Naive B cell (primary cell): Measurements from ENCODE around the gene PLXNA3. TPM values are rescaled to one million over a fixed set of nuclear protein-coding genes. Genes with fewer than 3 reads are reported as not detected.

Experiments used
- ATAC-seq, 2 donors: fragments of 150-1000 bp; cut with Tn5 transposase; 2 replicates each; pipeline ENCODE4 v1.10.0; 2021; ENCODE audit warnings: low read depth in 2 of 2, mild to moderate bottlenecking in 2 of 2, moderate library complexity in 2 of 2
- DNase-seq: peaks from one replicate; pipeline ENCODE4 v3.0.0; 2022
- H3K27ac Mint-ChIP-seq, 6 donors: one replicate each; pipeline ENCODE4 v1.8.0; 2020 to 2022; ENCODE audit warnings: mild to moderate bottlenecking in 6 of 6, mixed read lengths in 6 of 6, moderate library complexity in 5 of 6, inconsistent platforms in 2 of 6
- H3K27me3 Mint-ChIP-seq, 3 donors: one replicate each; pipeline ENCODE4 v1.8.0; 2021 to 2022; ENCODE audit warnings: mixed read lengths in 3 of 3, mild to moderate bottlenecking in 1 of 3
- H3K36me3 Mint-ChIP-seq, 2 donors: one replicate each; pipeline ENCODE4 v1.8.0; 2020 to 2022; ENCODE audit warnings: mixed read lengths in 2 of 2, inconsistent platforms in 1 of 2, mild to moderate bottlenecking in 1 of 2
- H3K4me1 Mint-ChIP-seq, 3 donors: one replicate each; pipeline ENCODE4 v1.8.0; 2020 to 2022; ENCODE audit warnings: mixed read lengths in 3 of 3, inconsistent platforms in 1 of 3, mild to moderate bottlenecking in 1 of 3, moderate library complexity in 1 of 3
- H3K4me3 Mint-ChIP-seq, 8 donors: one replicate each; pipeline ENCODE4 v1.8.0; 2020 to 2022; ENCODE audit warnings: mild to moderate bottlenecking in 8 of 8, mixed read lengths in 8 of 8, moderate library complexity in 8 of 8, inconsistent platforms in 2 of 8
- H3K9me3 Mint-ChIP-seq, 7 donors: one replicate each; pipeline ENCODE4 v1.8.0; 2020 to 2022; ENCODE audit warnings: mixed read lengths in 7 of 7, mild to moderate bottlenecking in 5 of 7, inconsistent platforms in 2 of 7, moderate library complexity in 1 of 7
- polyA plus RNA-seq, 6 donors: library from polyadenylated mRNA; unstranded; fragments of 300-500 nt; fragmentation: Illumina TruSeq; gene quantifications; one replicate each; pipeline ENCODE4 v1.2.3, GENCODE V29; 2021; ENCODE audit warnings: low read depth in 6 of 6

The PLXNA3 gene
- polyA plus RNA-seq, 6 donors from 2014 or later, result 0.68 to 1.6 (median 0.99) TPM

- Mint-ChIP-seq H3K4me3 (no peak overlapping the region), H3K36me3 (no peaks in the 10 kb centered on the region)
Observed at GRCh38 chrX:154468217-154468616, 10.1 kb downstream of the PLXNA3 start.

GRCh38 chrX:154469114-154469513 is 11.0 kb downstream of the PLXNA3 start:
- no peak for DNase-seq
- peaks cover 0 to 2% (median 0%) of the 10 kb centered on the region in 3 donors for H3K4me1 Mint-ChIP-seq
- no peaks in the 10 kb centered on the region for H3K9me3 Mint-ChIP-seq
- no peaks in the 10 kb centered on the region for H3K36me3 Mint-ChIP-seq
- ATAC-seq, result no peak
- no peak overlapping the region for H3K27ac Mint-ChIP-seq
- H3K4me3 Mint-ChIP-seq, result no peak overlapping the region
- H3K27me3 Mint-ChIP-seq, result no peaks in the 10 kb centered on the region

More at GRCh38 chrX:154468217-154468616, 10.1 kb downstream of the PLXNA3 start:
- Mint-ChIP-seq H3K9me3 (no peaks in the 10 kb centered on the region), H3K4me1 (no peaks in the 10 kb centered on the region), H3K27me3 (no peaks in the 10 kb centered on the region), H3K27ac (no peak overlapping the region)
- DNase-seq (no peak), ATAC-seq (no peak)

GRCh38 chrX:154469880-154470279 is 11.8 kb downstream of the PLXNA3 start:
- no peaks in the 10 kb centered on the region for H3K27me3 Mint-ChIP-seq
- H3K9me3 Mint-ChIP-seq, result no peaks in the 10 kb centered on the region
- ATAC-seq (no peak), DNase-seq (no peak)
- H3K4me3 Mint-ChIP-seq, result no peak overlapping the region
- peaks cover 0 to 2% (median 0%) of the 10 kb centered on the region in 3 donors for H3K4me1 Mint-ChIP-seq
- no peaks in the 10 kb centered on the region for H3K36me3 Mint-ChIP-seq
- no peak overlapping the region for H3K27ac Mint-ChIP-seq

- H3K4me3 Mint-ChIP-seq, result no peak overlapping the region
- no peaks in the 10 kb centered on the region for H3K9me3 Mint-ChIP-seq
- DNase-seq, result no peak
- no peaks in the 10 kb centered on the region for H3K27me3 Mint-ChIP-seq
- H3K4me1 Mint-ChIP-seq, result peaks cover 0 to 2% (median 0%) of the 10 kb centered on the region in 3 donors
- no peaks in the 10 kb centered on the region for H3K36me3 Mint-ChIP-seq
- no peak overlapping the region for H3K27ac Mint-ChIP-seq
- no peak for ATAC-seq
Observed at GRCh38 chrX:154470434-154470833, 12.4 kb downstream of the PLXNA3 start.

GRCh38 chrX:154470914-154471568 is 13.0 kb downstream of the PLXNA3 start:
- H3K9me3 Mint-ChIP-seq, result no peaks in the 10 kb centered on the region
- no peak overlapping the region for H3K4me3 Mint-ChIP-seq
- no peaks in the 10 kb centered on the region for H3K27me3 Mint-ChIP-seq
- H3K36me3 Mint-ChIP-seq, result no peaks in the 10 kb centered on the region
- no peak overlapping the region for H3K27ac Mint-ChIP-seq
- peaks cover 0 to 2% (median 0%) of the 10 kb centered on the region in 3 donors for H3K4me1 Mint-ChIP-seq
- ATAC-seq (no peak), DNase-seq (no peak)

GRCh38 chrX:154471839-154472684 is 14.0 kb downstream of the PLXNA3 start:
- ATAC-seq (no peak), DNase-seq (no peak)
- Mint-ChIP-seq H3K4me1 (peaks cover 0 to 6% (median 0%) of the 10 kb centered on the region in 3 donors), H3K27me3 (no peaks in the 10 kb centered on the region), H3K27ac (no peak overlapping the region), H3K4me3 (no peak overlapping the region), H3K9me3 (no peaks in the 10 kb centered on the region), H3K36me3 (no peaks in the 10 kb centered on the region)

- Mint-ChIP-seq H3K4me3 (no peak overlapping the region), H3K9me3 (no peaks in the 10 kb centered on the region), H3K4me1 (peaks cover 0 to 8% (median 0%) of the 10 kb centered on the region in 3 donors), H3K36me3 (no peaks in the 10 kb centered on the region), H3K27ac (peak overlapping the region in 2 of 6 donors; percentile 18 to 93), H3K27me3 (no peaks in the 10 kb centered on the region)
- DNase-seq, result no peak
- no peak for ATAC-seq
Observed at GRCh38 chrX:154472685-154473632, 14.9 kb downstream of the PLXNA3 start.

GRCh38 chrX:154473683-154474082 is 15.6 kb downstream of the PLXNA3 start:
- Mint-ChIP-seq H3K36me3 (no peaks in the 10 kb centered on the region), H3K27me3 (no peaks in the 10 kb centered on the region), H3K9me3 (peaks cover 0 to 1% (median 0%) of the 10 kb centered on the region in 7 donors), H3K27ac (peak overlapping the region in 2 of 6 donors; percentile 22 to 58), H3K4me3 (no peak overlapping the region), H3K4me1 (peaks cover 0 to 12% (median 4%) of the 10 kb centered on the region in 3 donors)
- ATAC-seq (no peak), DNase-seq (no peak)

GRCh38 chrX:154476821-154477220 is 18.7 kb downstream of the PLXNA3 start:
- Mint-ChIP-seq H3K9me3 (peaks cover 0 to 1% (median 0%) of the 10 kb centered on the region in 7 donors), H3K4me3 (peak overlapping the region in 1 of 8 donors; percentile 83), H3K36me3 (no peaks in the 10 kb centered on the region), H3K27ac (peak overlapping the region in 2 of 6 donors; percentile 42 to 94), H3K27me3 (no peaks in the 10 kb centered on the region), H3K4me1 (peaks cover 7 to 19% (median 8%) of the 10 kb centered on the region in 3 donors)
- no peak for ATAC-seq
- DNase-seq, result no peak

GRCh38 chrX:154477891-154478477 is 19.9 kb downstream of the PLXNA3 start:
- Mint-ChIP-seq H3K36me3 (no peaks in the 10 kb centered on the region), H3K4me1 (peaks cover 14 to 26% (median 15%) of the 10 kb centered on the region in 3 donors), H3K4me3 (peak overlapping the region; percentile 79 to 93 (median 85)), H3K27me3 (no peaks in the 10 kb centered on the region), H3K9me3 (peaks cover 0 to 1% (median 0%) of the 10 kb centered on the region in 7 donors), H3K27ac (peak overlapping the region in 4 of 6 donors; percentile 79 to 98 (median 88))
- DNase-seq (no peak), ATAC-seq (no peak)

GRCh38 chrX:154478728-154479622 is 20.9 kb downstream of the PLXNA3 start, which contains the start of gene LAGE3:
LAGE3 (minus strand) TSS chrX:154479281; CDS start chrX:154478915, 366 bp downstream.
- H3K36me3 Mint-ChIP-seq, result no peaks in the 10 kb centered on the region
- no peaks in the 10 kb centered on the region for H3K27me3 Mint-ChIP-seq
- ATAC-seq (peak; percentile 85 to 86), DNase-seq (peak; percentile 93)
- peaks cover 14 to 26% (median 20%) of the 10 kb centered on the region in 3 donors for H3K4me1 Mint-ChIP-seq
- H3K27ac Mint-ChIP-seq, result peak within 1 kb of the TSS; percentile 94 to 98 (median 97)
- peak within 1 kb of the TSS; percentile 79 to 93 (median 88) for H3K4me3 Mint-ChIP-seq
- H3K9me3 Mint-ChIP-seq, result peaks cover 0 to 1% (median 0%) of the 10 kb centered on the region in 7 donors

GRCh38 chrX:154481195-154481594 is 23.1 kb downstream of the PLXNA3 start:
- Mint-ChIP-seq H3K4me1 (peaks cover 14 to 30% (median 20%) of the 10 kb centered on the region in 3 donors), H3K4me3 (peak overlapping the region in 2 of 8 donors; percentile 38 to 43), H3K9me3 (peaks cover 0 to 1% (median 0%) of the 10 kb centered on the region in 7 donors), H3K27me3 (no peaks in the 10 kb centered on the region), H3K27ac (no peak overlapping the region), H3K36me3 (no peaks in the 10 kb centered on the region)
- DNase-seq (no peak), ATAC-seq (no peak)
